Thyroid gland (tissue), 4 donors: Measurements from ENCODE around the gene ACADVL. TPM values are rescaled to one million over a fixed set of nuclear protein-coding genes. Genes with fewer than 3 reads are reported as not detected.

Experiments used
- DNase-seq, 2 donors: peaks; one replicate each; pipeline ENCODE4 v3.0.0-alpha.2; 2019
- H3K27ac ChIP-seq, 3 donors: fragments of 200-600 bp; sonication (generic); 1 replicate in 2 of 3; 2 replicates in 1 of 3; pipeline ENCODE4 v1.5.1; 2016 to 2019; ENCODE audit warnings: mild to moderate bottlenecking in 1 of 3, moderate library complexity in 1 of 3
- H3K27me3 ChIP-seq: fragments of 200-600 bp; sonication (generic); one replicate; pipeline ENCODE4 v1.5.1; 2019
- H3K36me3 ChIP-seq, 2 donors: fragments of 200-600 bp; sonication (generic); one replicate each; pipeline ENCODE4 v1.5.1; 2016 to 2019
- H3K4me1 ChIP-seq, 2 donors: fragments of 200-600 bp; sonication (generic); one replicate each; pipeline ENCODE4 v1.5.1; 2017 to 2019
- H3K4me3 ChIP-seq, 3 donors: fragments of 200-600 bp; sonication (generic); replicated peaks in 1 of 3; 1 replicate in 2 of 3; 2 replicates in 1 of 3; pipeline ENCODE4 v1.5.1; 2016; ENCODE audit warnings: mild to moderate bottlenecking in 1 of 3
- H3K9me3 ChIP-seq: fragments of 200-600 bp; sonication (generic); one replicate; pipeline ENCODE4 v1.5.1; 2017
- CTCF ChIP-seq, 6 experiments: fragments of 200-600 bp in 3 of 6; fragments of 450-650 bp in 3 of 6; sonication (generic) in 3 of 6; IDR thresholded peaks; one replicate each; pipeline ENCODE4 v1.5.1; 2016 to 2019; ENCODE audit warnings: antibody characterized with exemption in 6 of 6, mild to moderate bottlenecking in 2 of 6, inconsistent platforms in 1 of 6, moderate library complexity in 1 of 6
- POLR2A ChIP-seq, 2 donors: fragments of 450-650 bp; IDR thresholded peaks; one replicate each; pipeline ENCODE4 v1.6.1; 2017; ENCODE audit warnings: antibody characterized with exemption in 2 of 2, mild to moderate bottlenecking in 2 of 2, moderate library complexity in 1 of 2
- WGBS, 2 donors: methylation state at CpG; one replicate each; pipeline ENCODE4 v1.1.5; 2017; 5-methylcytosine and 5-hydroxymethylcytosine counted together
- intact Hi-C: fragments of 100-400 bp; cut with DNase I; formaldehyde crosslinking; loops from one replicate; pipeline ENCODE4 v1.15.1; 2023
- microRNA counts, 2 donors: library from miRNA; unstranded; fragments of <30 nt; microRNA quantifications; one replicate each; lab custom pipeline; 2016 to 2017
- microRNA-seq: library from miRNA; unstranded; fragments of <30 nt; microRNA quantifications from one replicate; pipeline ENCODE4, GENCODE V29; 2016
- small RNA-seq: library from RNA; depleted of rRNA; stranded (forward); fragments of <200 nt; gene quantifications from one replicate; pipeline ENCODE3, GENCODE V24; 2016
- total RNA-seq, 4 donors: library from RNA; depleted of rRNA; stranded (reverse); fragments of >200 nt; gene quantifications; one replicate each; pipeline ENCODE4 v1.2.3, GENCODE V29; 2016

Gene ACADVL
- total RNA-seq, 4 donors from 2014 or later: 581 to 1,743 (median 795) TPM

DNA sequence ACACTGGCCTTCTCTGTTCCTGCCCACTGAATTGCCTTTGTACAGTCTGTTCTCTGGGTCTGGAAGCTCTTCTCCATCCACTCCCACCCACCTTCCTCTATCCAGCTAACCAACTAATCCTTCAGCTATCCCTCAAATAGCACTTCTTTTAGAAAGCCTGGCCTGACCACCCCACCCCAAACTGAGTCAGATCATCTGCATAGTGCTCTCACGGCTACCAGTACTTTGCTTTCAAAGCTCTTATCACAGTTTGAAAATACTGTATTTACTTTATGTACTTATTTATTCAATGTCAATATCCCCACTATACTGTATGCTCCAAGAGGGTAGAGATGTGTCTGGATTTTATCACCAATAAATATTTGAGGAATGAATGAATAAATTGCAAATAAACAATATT, 47.0 kb downstream of the ACADVL start:
- TF ChIP-seq CTCF (IDR thresholded peaks at IDR 0.05) (no peak), POLR2A (IDR thresholded peaks at IDR 0.05) (no peak)
- no peaks in the 10 kb centered on the region for H3K9me3 ChIP-seq
- H3K27ac ChIP-seq: no peak overlapping the region
- intact Hi-C loops: no loop called here
- WGBS, 2 donors: 77 to 81% methylated on average over 1 of the region's 1 CpG
- H3K27me3 ChIP-seq: no peaks in the 10 kb centered on the region
- no peaks in the 10 kb centered on the region for H3K36me3 ChIP-seq
- DNase-seq: no peak
- H3K4me3 ChIP-seq: no peak overlapping the region
- H3K4me1 ChIP-seq: peaks cover 0 to 7% of the 10 kb centered on the region in 2 donors

MicroRNAs within 50 kb of the gene (microRNA counts, 767-probe panel; counts per million panel counts)
- microRNA hsa-miR-324-3p (lab: Ali Mortazavi, UCI): 0 counts per million in 2 donors
- 2,758 to 5,100 counts per million in 2 donors for microRNA hsa-miR-324-5p (lab: Ali Mortazavi, UCI)

Small RNA genes within 50 kb of the gene (microRNA-seq; reads per million reads assigned to microRNA genes)
- gene MIR324: 994 reads per million, percentile 81 among the genes with 10 or more reads in this experiment

Small RNA genes within 50 kb of the gene (small RNA-seq; reads per million reads assigned to genes)
- gene AC120057.4 (not detected), gene MIR324 (0.66 reads per million), gene RF00019 (not detected)

Other genes with a start within 250 kb of the ACADVL start
- gene ALOX12, start 223.9 kb upstream of the ACADVL start, total RNA-seq: not detected
- gene RNASEK, start 207.3 kb upstream of the ACADVL start, total RNA-seq: 100 to 1,000 TPM; 134 to 297 (median 200) TPM
- 10 to 100 TPM in 2 of 4 donors, 1 to 10 TPM in 2; 3.1 to 18.9 (median 7.6) TPM for gene BCL6B, start 196.9 kb upstream of the ACADVL start, total RNA-seq
- 1 to 10 TPM; 1.2 to 6.7 (median 4.1) TPM for gene SLC16A13, start 183.9 kb upstream of the ACADVL start, total RNA-seq
- 10 to 100 TPM in 3 of 4 donors, 1 to 10 TPM in 1; 5.4 to 43.9 (median 18.8) TPM for gene SLC16A11, start 175.8 kb upstream of the ACADVL start, total RNA-seq
- gene CLEC10A, start 139.7 kb upstream of the ACADVL start, total RNA-seq: 1 to 10 TPM in 3 of 4 donors, under 1 TPM in 1; 0.59 to 3.9 (median 2.1) TPM
- gene ASGR2, start 105.1 kb upstream of the ACADVL start, total RNA-seq: 1 to 10 TPM in 1 of 4 donors, not detected in 3; 1.0 TPM
- gene ASGR1, start 40.6 kb upstream of the ACADVL start, total RNA-seq: 1 to 10 TPM in 3 of 4 donors, not detected in 1; 3.0 to 6.5 (median 3.3) TPM
- 10 to 100 TPM in 2 of 4 donors, 1 to 10 TPM in 2; 6.8 to 21.5 (median 12.4) TPM for gene DLG4, start 102 bp upstream of the ACADVL start, total RNA-seq
- gene DVL2, start 14.6 kb downstream of the ACADVL start, total RNA-seq: 10 to 100 TPM; 45.3 to 68.6 (median 49.0) TPM
- gene PHF23, start 19.5 kb downstream of the ACADVL start, total RNA-seq: 10 to 100 TPM; 19.8 to 39.5 (median 35.8) TPM
- gene GABARAP, start 22.5 kb downstream of the ACADVL start, total RNA-seq: 100 to 1,000 TPM; 112 to 840 (median 273) TPM
- 10 to 100 TPM; 35.1 to 70.4 (median 48.4) TPM for gene CTDNEP1, start 31.8 kb downstream of the ACADVL start, total RNA-seq
- gene ELP5, start 32.3 kb downstream of the ACADVL start, total RNA-seq: 10 to 100 TPM; 27.4 to 49.0 (median 33.0) TPM
- gene CLDN7, start 42.5 kb downstream of the ACADVL start, total RNA-seq: 100 to 1,000 TPM; 108 to 161 (median 144) TPM
- gene SLC2A4, start 61.8 kb downstream of the ACADVL start, total RNA-seq: 10 to 100 TPM in 1 of 4 donors, 1 to 10 TPM in 3; 2.5 to 14.6 (median 3.9) TPM
- gene YBX2, start 74.7 kb downstream of the ACADVL start, total RNA-seq: 1 to 10 TPM; 1.2 to 4.1 (median 2.1) TPM
- gene EIF5A, start 87.7 kb downstream of the ACADVL start, total RNA-seq: 100 to 1,000 TPM; 135 to 210 (median 144) TPM
- gene GPS2, start 95.4 kb downstream of the ACADVL start, total RNA-seq: 100 to 1,000 TPM in 2 of 4 donors, 10 to 100 TPM in 2; 69.5 to 130 (median 100) TPM
- 10 to 100 TPM; 18.5 to 32.8 (median 22.5) TPM for gene NEURL4, start 109.4 kb downstream of the ACADVL start, total RNA-seq
- 1 to 10 TPM in 3 of 4 donors, under 1 TPM in 1; 0.89 to 7.1 (median 3.8) TPM for gene ACAP1, start 116.6 kb downstream of the ACADVL start, total RNA-seq
- gene KCTD11, start 132.2 kb downstream of the ACADVL start, total RNA-seq: 10 to 100 TPM in 3 of 4 donors, 1 to 10 TPM in 1; 6.6 to 20.4 (median 18.7) TPM
- not detected for gene TMEM95, start 135.2 kb downstream of the ACADVL start, total RNA-seq
- 10 to 100 TPM; 11.0 to 30.2 (median 15.9) TPM for gene TNK1, start 161.2 kb downstream of the ACADVL start, total RNA-seq
- gene PLSCR3, start 174.6 kb downstream of the ACADVL start, total RNA-seq: 10 to 100 TPM; 18.3 to 21.6 (median 19.9) TPM
- 100 to 1,000 TPM in 1 of 4 donors, 10 to 100 TPM in 3; 27.8 to 133 (median 35.2) TPM for gene TMEM256, start 184.2 kb downstream of the ACADVL start, total RNA-seq
- gene NLGN2, start 187.9 kb downstream of the ACADVL start, total RNA-seq: 1 to 10 TPM; 2.2 to 6.3 (median 4.7) TPM
- gene SPEM1, start 200.4 kb downstream of the ACADVL start, total RNA-seq: not detected
- under 1 TPM in 1 of 4 donors, not detected in 3; 0.40 TPM for gene SPEM2, start 205.7 kb downstream of the ACADVL start, total RNA-seq
- not detected for gene SPEM3, start 208.9 kb downstream of the ACADVL start, total RNA-seq
- gene TMEM102, start 215.5 kb downstream of the ACADVL start, total RNA-seq: 10 to 100 TPM; 11.3 to 19.4 (median 16.4) TPM
- gene FGF11, start 219.6 kb downstream of the ACADVL start, total RNA-seq: 10 to 100 TPM in 3 of 4 donors, 1 to 10 TPM in 1; 4.3 to 12.1 (median 10.5) TPM
- 10 to 100 TPM; 13.4 to 29.2 (median 19.8) TPM for gene CHRNB1, start 225.1 kb downstream of the ACADVL start, total RNA-seq